ENCODE results near the gene GJB5. TPM values are rescaled to one million over a fixed set of nuclear protein-coding genes. Genes with fewer than 3 reads are reported as not detected.

The GJB5 gene
- total and polyA plus RNA-seq, 2 donors (not counting 1 experiment from before 2014, with no cell fraction given): not detected

GRCh38 chr1:34779005-34779404 lies 24.2 kb downstream of the GJB5 start:
- intact Hi-C loops (cut with micrococcal nuclease): no loop called here
- no peaks in the 10 kb centered on the region for H3K79me2 ChIP-seq (ENCODE audit: control insufficient read depth, insufficient read depth, low read length)
- H3K27me3 ChIP-seq (replicated peaks in 1 of 4; ENCODE audit: control extremely low read depth in 1 of 4, control insufficient read depth in 3 of 4, insufficient read depth in 4 of 4, low read length in 3 of 4): peaks cover 0 to 38% (median 10%) of the 10 kb centered on the region in 4 experiments
- Mint-ChIP-seq H3K27ac (no peak overlapping the region), H3K9me3 (ENCODE audit: insufficient read depth) (no peaks in the 10 kb centered on the region), H3K27me3 (peaks cover 47% of the 10 kb centered on the region), H3K4me3 (no peak overlapping the region), H3K4me1 (peaks cover 7% of the 10 kb centered on the region)
- H4K20me1 ChIP-seq (ENCODE audit: control insufficient read depth, insufficient read depth, low read length, poor library complexity, severe bottlenecking): no peaks in the 10 kb centered on the region
- WGBS (ENCODE audit: insufficient coverage): no CpG with 5 or more reads among the region's 5 CpGs
- H3K9ac ChIP-seq (ENCODE audit: low read length): no peak overlapping the region
- ChIA-PET POLR2A (no interaction called here), CTCF (interaction anchor here (0.6 kb wide), 1 partner anchor 180 kb away, joined by 3 read pairs; no protein-coding TSS in a partner anchor)
- DNase-seq: no peak
- H3K9me3 ChIP-seq (ENCODE audit: control extremely low read depth in 1 of 3, control insufficient read depth in 2 of 3, insufficient read depth in 1 of 3, low read length in 2 of 3): no peaks in the 10 kb centered on the region
- no peak for ATAC-seq (ENCODE audit: low read depth)
- no peaks in the 10 kb centered on the region for H3K36me3 ChIP-seq (replicated peaks in 1 of 2; ENCODE audit: control extremely low read depth in 1 of 2, control insufficient read depth in 1 of 2, extremely low read depth in 1 of 2, insufficient read depth in 2 of 2, low read length in 1 of 2)
- no peak overlapping the region for H3K4me3 ChIP-seq (ENCODE audit: control extremely low read depth in 1 of 5, extremely low read depth in 1 of 5, insufficient read depth in 1 of 5, low read depth in 2 of 5, low read length in 4 of 5)
- H3K4me1 ChIP-seq (ENCODE audit: control insufficient read depth in 2 of 2, insufficient read depth in 2 of 2, low read length in 2 of 2): peaks cover 2 to 13% of the 10 kb centered on the region in 2 donors
- H3K27ac ChIP-seq (ENCODE audit: low read length in 2 of 2): no peak overlapping the region
- H2AFZ ChIP-seq (ENCODE audit: insufficient read depth, low read depth, low read length, poor library complexity, severe bottlenecking): no peak overlapping the region
- no peak overlapping the region for H3K4me2 ChIP-seq (replicated peaks; ENCODE audit: low read depth, low read length, poor library complexity, severe bottlenecking)
- no peak for TF ChIP-seq EZH2 (IDR thresholded peaks at IDR 0.05; ENCODE audit: borderline replicate concordance, insufficient read depth, low read depth, low read length, poor library complexity, severe bottlenecking)
- TF ChIP-seq, protein P1, sequence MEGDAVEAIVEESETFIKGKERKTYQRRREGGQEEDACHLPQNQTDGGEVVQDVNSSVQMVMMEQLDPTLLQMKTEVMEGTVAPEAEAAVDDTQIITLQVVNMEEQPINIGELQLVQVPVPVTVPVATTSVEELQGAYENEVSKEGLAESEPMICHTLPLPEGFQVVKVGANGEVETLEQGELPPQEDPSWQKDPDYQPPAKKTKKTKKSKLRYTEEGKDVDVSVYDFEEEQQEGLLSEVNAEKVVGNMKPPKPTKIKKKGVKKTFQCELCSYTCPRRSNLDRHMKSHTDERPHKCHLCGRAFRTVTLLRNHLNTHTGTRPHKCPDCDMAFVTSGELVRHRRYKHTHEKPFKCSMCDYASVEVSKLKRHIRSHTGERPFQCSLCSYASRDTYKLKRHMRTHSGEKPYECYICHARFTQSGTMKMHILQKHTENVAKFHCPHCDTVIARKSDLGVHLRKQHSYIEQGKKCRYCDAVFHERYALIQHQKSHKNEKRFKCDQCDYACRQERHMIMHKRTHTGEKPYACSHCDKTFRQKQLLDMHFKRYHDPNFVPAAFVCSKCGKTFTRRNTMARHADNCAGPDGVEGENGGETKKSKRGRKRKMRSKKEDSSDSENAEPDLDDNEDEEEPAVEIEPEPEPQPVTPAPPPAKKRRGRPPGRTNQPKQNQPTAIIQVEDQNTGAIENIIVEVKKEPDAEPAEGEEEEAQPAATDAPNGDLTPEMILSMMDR (IDR thresholded peaks at IDR 0.05): no peak

- no peak overlapping the region for H3K4me3 ChIP-seq (ENCODE audit: control extremely low read depth in 1 of 5, extremely low read depth in 1 of 5, insufficient read depth in 1 of 5, low read depth in 2 of 5, low read length in 4 of 5)
- H3K27ac ChIP-seq (ENCODE audit: low read length in 2 of 2): no peak overlapping the region
- Mint-ChIP-seq H3K9me3 (ENCODE audit: insufficient read depth) (no peaks in the 10 kb centered on the region), H3K4me1 (peaks cover 7% of the 10 kb centered on the region), H3K4me3 (no peak overlapping the region), H3K27ac (no peak overlapping the region), H3K27me3 (peaks cover 49% of the 10 kb centered on the region)
- peaks cover 0 to 39% (median 10%) of the 10 kb centered on the region in 4 experiments for H3K27me3 ChIP-seq (replicated peaks in 1 of 4; ENCODE audit: control extremely low read depth in 1 of 4, control insufficient read depth in 3 of 4, insufficient read depth in 4 of 4, low read length in 3 of 4)
- 91% methylated on average over 5 of the region's 5 CpGs for WGBS (ENCODE audit: insufficient coverage)
- H4K20me1 ChIP-seq (ENCODE audit: control insufficient read depth, insufficient read depth, low read length, poor library complexity, severe bottlenecking): no peaks in the 10 kb centered on the region
- TF ChIP-seq, protein P1 (IDR thresholded peaks at IDR 0.05): no peak
- no peak for TF ChIP-seq EZH2 (IDR thresholded peaks at IDR 0.05; ENCODE audit: borderline replicate concordance, insufficient read depth, low read depth, low read length, poor library complexity, severe bottlenecking)
- H3K9me3 ChIP-seq (ENCODE audit: control extremely low read depth in 1 of 3, control insufficient read depth in 2 of 3, insufficient read depth in 1 of 3, low read length in 2 of 3): no peaks in the 10 kb centered on the region
- H3K9ac ChIP-seq (ENCODE audit: low read length): no peak overlapping the region
- no peak for DNase-seq
- H3K79me2 ChIP-seq (ENCODE audit: control insufficient read depth, insufficient read depth, low read length): no peaks in the 10 kb centered on the region
- H2AFZ ChIP-seq (ENCODE audit: insufficient read depth, low read depth, low read length, poor library complexity, severe bottlenecking): no peak overlapping the region
- POLR2A ChIA-PET: no interaction called here
- intact Hi-C loops (cut with micrococcal nuclease): no loop called here
- CTCF ChIA-PET: no interaction called here
- peaks cover 2 to 13% of the 10 kb centered on the region in 2 donors for H3K4me1 ChIP-seq (ENCODE audit: control insufficient read depth in 2 of 2, insufficient read depth in 2 of 2, low read length in 2 of 2)
- no peak overlapping the region for H3K4me2 ChIP-seq (replicated peaks; ENCODE audit: low read depth, low read length, poor library complexity, severe bottlenecking)
- no peaks in the 10 kb centered on the region for H3K36me3 ChIP-seq (replicated peaks in 1 of 2; ENCODE audit: control extremely low read depth in 1 of 2, control insufficient read depth in 1 of 2, extremely low read depth in 1 of 2, insufficient read depth in 2 of 2, low read length in 1 of 2)
- no peak for ATAC-seq (ENCODE audit: low read depth)
Observed at GRCh38 chr1:34779526-34779925, 24.7 kb downstream of the GJB5 start.

All from B cell (primary cell).